HK-2 (cell line): Measurements from ENCODE around the gene ALPK1.
A peak's percentile ranks its signal among the peaks of the same experiment; 100 is the strongest.
"Not testable (repeated sequence)": the region's sequence is repeated elsewhere in the genome, so short reads cannot be mapped to it uniquely, and the experiment has no call there.

ENCODE experiments used
- DNase-seq: peaks from one replicate; pipeline ENCODE4 v3.0.0-alpha.2; 2018; ENCODE audit not compliant: unreplicated experiment

ALPK1 gene

GRCh38 chr4:112284662-112285411, 12.3 kb upstream of the ALPK1 start:
- DNase-seq = peak; percentile 25

- DNase-seq = no peak
Observed at GRCh38 chr4:112287258-112287989, 9.7 kb upstream of the ALPK1 start.

- DNase-seq = no peak
Observed at GRCh38 chr4:112288455-112288854, 8.7 kb upstream of the ALPK1 start.

DNA sequence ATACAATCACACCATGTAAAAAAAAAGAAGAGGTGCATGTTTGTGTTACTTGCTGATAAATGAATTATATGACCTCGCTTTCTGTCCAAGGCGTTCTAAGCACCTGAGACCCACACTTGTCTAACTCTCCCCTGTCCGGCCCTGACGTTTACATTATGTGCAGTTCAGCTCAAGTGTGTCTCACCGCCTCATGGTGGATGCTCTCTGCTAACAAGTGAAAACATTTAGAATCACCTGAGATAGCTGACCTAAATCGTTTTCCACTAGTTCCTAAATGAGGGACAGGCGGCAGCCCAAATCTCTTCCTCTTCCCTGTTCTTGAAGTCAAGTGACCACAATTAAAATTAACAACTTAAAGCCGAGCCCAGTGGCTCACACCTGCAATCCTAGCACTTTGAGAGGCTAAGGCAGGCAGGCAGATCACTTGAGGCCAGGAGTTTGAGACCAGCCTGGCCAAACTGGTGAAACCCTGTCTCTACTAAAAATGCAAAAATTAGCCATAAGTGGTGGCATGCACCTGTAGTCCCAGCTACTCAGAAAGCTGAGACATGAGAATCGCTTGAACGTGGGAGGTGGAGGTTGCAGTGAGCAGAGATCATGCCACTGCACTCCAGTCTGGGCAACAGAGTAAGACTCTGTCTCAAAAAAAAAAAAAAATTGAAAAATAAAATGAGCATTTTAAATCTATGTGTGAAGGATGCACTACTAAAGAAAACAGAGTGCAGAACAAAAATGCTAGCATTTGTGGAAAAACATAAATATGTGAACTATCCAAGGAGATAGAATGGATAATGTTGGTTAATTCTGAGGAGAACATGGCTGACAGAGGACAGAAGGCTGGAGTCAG, 7.5 kb upstream of the ALPK1 start:
- no peak for DNase-seq

GRCh38 chr4:112290341-112290740, 6.8 kb upstream of the ALPK1 start:
- no peak for DNase-seq

- DNase-seq = no peak
Observed at GRCh38 chr4:112299721-112300120, 2.6 kb downstream of the ALPK1 start.

DNA sequence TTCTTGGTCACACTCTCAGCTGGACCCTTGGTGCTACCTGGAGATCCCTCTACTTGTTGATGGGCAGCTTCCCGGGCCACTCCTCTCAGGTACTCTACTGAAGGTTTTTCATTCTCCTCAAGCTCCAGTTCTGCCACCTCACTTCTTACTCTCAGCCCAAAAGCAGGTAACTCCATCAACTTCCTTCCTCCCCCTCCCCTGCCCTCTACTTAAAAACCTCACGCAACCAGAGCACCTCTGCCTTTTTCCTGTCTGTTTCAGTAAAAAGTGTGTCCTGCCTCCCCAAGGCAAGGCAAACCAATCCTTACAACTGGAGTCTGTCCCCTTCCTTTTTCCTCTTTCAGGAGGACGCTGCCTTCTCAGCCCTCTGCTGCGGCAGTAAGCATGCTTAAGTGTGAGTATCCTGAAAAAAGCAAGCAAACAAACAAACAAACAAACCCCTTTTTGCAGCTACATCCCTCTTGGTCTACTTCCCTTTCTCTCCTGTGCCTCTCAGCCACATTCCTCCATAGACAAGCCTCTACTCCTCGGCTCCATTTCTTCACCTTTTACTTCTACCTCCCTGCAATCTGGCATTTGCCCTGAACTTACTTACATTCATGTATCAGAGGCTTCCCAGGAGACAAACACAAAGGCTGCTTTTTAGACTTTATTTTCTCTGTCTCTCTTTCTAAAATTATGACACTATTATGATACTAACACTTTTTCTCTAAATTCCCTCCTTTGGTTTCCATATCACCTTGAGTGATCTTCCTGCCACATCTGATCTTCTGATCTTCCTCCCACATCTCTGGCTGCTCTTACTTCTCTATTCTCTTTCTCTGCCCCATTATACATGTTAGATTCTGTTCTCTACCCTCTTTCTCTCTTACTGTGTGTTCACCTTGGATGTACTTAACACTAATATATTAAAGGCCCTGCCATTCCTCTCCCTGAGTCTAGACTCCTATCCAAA, 5.4 kb downstream of the ALPK1 start:
- no peak for DNase-seq

GRCh38 chr4:112305477-112305876, 8.3 kb downstream of the ALPK1 start:
- DNase-seq = not testable (repeated sequence)

DNA sequence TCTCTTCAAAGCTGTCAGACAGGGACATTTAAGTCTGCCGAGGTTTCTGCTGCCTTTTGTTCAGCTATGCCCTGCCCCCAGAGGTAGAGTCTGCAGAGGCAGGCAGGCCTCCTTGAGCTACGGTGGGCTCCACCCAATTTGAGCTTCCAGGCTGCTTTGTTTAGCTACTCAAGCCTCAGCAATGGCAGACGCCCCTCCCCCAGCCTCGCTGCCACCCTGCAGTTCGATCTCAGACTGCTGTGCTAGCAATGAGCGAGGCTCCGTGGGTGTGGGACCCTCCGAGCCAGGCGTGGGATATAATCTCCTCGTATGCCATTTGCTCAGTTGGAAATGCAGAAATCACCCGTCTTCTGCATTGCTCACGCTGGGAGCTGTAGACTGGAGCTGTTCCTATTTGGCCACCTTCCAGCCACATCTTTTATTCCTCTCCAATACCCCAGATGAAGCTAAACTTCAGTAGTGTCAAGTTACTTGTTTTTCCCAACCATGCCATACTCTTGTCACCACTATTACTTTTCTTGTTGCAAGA, 12.2 kb downstream of the ALPK1 start:
- DNase-seq = not testable (repeated sequence)

DNA sequence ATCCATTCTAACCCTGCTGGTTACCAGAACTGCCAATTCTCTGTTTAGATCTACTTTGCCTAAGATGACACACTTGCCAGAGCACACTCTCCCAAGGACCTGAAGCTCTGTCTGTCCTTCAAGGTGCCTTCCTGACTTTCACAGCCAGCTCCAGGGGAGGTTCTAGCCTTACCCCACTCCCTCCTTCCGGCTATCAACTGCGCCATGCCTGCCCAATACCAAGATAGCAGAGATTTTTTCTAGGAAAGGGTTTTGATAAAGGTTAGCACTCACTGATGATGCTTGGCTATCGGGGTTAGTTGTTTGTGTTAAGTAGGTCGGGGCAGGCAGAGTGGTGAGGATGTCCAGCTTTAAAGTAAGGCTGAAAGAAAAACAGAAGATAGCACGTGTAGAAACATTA, 14.3 kb downstream of the ALPK1 start:
- no peak for DNase-seq

DNA sequence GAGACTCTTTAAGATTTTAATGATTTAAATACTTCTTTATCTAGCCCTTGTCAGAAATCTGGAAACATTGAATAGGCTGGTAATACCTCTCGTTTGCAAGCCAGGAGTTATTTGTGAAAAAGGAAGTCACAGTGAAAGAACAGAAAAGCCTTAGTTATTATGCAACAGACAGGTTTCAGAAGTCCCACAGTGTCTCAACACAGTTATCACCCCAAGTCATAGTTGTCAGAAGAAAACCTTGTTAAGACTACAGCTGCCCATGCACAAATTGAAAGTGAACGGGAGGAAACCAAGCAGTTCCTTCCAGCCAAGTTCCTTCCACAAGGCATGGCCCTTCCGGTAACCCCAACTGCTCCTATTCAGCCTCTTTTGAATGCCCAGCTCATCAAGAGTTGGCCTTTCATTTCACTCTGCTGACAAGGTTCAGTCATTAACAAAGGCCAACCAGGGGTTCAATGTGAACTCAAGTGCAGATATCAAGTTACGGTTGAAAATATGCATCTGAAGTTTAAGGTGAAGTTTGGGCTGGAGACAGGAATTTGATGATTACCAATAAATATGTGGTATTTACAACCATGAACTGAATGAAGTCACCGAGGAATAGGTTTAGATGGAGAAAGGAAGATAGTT, 15.6 kb downstream of the ALPK1 start:
- DNase-seq = no peak

- no peak for DNase-seq
Observed at GRCh38 chr4:112315446-112315845, 18.3 kb downstream of the ALPK1 start.

DNA sequence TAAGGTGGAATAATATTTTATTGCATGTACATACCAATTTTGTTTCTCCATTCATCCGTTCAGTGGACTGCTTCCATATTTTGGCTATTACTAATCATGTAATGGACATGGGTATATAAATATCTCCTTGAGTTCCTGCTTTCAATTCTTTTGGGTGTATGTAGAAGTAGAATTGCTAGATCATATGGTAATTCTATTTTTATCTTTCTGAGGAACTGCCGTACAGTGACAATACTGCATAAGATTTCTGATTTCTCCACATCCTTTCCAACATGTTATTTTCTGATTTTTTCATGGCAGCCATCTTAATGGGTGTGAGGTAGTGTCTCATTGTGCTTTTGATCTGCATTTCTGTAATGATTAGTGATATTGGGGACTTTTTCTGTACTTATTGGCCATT, 19.2 kb downstream of the ALPK1 start:
- DNase-seq = no peak

GRCh38 chr4:112318239-112319142, 21.3 kb downstream of the ALPK1 start:
- DNase-seq = no peak

DNA sequence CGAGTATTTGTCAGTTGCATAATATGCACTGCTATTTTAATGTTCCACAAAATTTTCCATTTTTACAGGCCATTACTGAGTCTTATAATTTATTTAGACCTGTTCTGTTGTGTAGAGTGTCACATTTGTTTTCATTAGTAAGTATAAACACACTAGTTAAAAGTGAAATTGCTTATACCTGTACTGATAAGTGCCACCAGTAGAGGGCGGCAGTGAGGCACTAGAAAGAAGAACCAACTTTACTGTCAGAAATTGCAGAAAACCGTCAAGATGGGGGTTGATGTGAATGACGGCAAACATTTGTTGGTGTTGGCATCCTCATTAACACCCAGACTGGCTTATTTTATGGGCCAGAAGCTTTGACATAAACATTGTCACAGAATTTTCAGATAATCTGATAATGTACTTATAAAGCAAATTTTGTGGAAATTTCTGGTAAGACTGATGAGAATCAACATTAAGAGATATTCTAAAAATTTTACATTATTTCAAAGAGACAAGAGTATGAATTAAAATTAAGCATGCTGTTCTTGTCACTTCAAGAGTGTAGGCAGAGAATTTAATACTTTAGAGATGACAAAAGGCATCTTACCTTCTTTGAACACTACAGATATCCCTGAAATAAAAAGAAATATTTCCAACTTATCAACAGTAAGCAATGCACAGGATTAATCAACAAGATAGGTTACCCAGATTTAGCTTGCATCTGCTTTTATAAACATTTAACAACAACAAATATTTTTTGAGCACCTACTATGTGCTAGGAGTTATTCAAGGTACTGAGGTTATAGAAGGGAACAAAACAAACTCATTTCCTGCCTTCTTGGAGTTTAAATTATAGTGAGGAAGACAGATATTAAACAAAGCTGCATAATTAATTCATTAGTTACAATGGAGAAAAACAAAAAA, 24.9 kb downstream of the ALPK1 start:
- peak; percentile 53 for DNase-seq

DNA sequence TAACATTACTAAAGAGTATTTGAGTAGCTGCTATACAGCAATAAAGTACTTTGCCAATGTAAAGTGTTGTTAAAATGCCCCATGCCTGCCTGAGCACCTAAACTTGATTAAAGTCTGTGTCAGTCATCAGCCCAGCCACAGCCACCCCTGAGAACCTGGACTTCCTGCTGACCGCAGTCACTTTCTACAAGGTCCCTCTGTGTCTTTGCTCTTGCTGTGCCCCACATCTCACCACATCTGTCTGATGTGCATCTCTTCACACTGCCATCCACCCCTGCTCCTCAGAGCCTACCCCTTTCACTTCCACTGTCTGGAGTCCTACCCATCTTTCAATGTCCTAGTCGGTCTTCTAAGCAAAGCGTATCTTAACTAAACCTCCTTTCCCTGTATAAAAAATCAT, 25.7 kb downstream of the ALPK1 start:
- no peak for DNase-seq

GRCh38 chr4:112325530-112325929, 28.4 kb downstream of the ALPK1 start:
- DNase-seq = no peak

DNA sequence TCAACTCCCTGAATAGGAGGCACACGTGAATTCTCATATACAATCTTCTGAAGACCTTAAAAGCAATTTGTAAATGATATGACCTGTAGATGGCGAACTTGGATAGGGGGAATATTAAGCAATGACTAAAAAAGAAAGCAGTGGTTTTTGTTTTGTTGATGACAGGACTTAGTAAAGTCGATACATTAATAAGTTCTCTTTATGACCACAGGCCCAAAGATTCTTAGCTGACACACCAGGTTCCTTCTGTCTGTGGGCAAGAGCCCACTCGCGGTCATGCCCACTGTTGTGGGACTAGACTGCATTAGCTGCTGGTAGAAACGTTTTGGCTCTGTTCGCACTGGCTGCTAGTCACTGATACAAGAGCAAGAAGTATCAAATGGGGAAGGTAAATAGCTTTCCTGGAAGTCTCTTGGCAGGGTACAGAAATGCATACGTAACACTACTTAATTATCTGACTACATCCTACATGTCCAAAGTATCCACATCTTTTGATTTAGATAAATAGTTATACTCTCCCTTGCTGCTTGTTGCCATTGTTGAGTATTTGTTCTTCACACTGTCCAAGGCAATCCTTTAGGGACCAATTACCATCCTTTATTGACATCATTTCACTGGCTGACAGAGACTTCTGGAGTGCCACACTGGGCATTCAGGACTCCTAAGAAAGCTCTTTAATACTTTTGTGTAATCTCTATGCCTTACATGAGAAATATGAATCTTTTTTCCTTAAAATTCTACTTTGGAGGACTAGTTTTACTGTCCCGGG, 31.0 kb downstream of the ALPK1 start:
- no peak for DNase-seq
